Activated CD4-positive, alpha-beta memory T cell treated with anti-CD3 and anti-CD28 coated beads for 36 hours (primary cell): ENCODE data around the gene MAPK1. TPM values are rescaled to one million over a fixed set of nuclear protein-coding genes. Genes with fewer than 3 reads are reported as not detected.
"Not testable (repeated sequence)": the region's sequence is repeated elsewhere in the genome, so short reads cannot be mapped to it uniquely, and the experiment has no call there.

ENCODE experiments used
- CTCF ChIA-PET: fragments of 350-600 bp; sonication (Branson Sonifier 250); formaldehyde crosslinking; loops from one replicate; lab custom pipeline; 2021; ENCODE audit warnings: antibody characterized with exemption, inconsistent platforms; lab: Charles Lee
- POLR2A ChIA-PET: fragments of 350-600 bp; sonication (Branson Sonifier 250); formaldehyde crosslinking; loops from one replicate; lab custom pipeline; 2021; ENCODE audit warnings: antibody characterized with exemption; lab: Charles Lee
- DNase-seq: peaks from one replicate; pipeline ENCODE4 v3.0.0-alpha.2; 2020
- H3K27ac Mint-ChIP-seq: one replicate; pipeline ENCODE4 v1.8.0; 2021; ENCODE audit warnings: mixed read lengths
- H3K27me3 Mint-ChIP-seq: one replicate; pipeline ENCODE4 v1.8.0; 2021; ENCODE audit warnings: mixed read lengths
- H3K36me3 Mint-ChIP-seq: one replicate; pipeline ENCODE4 v1.8.0; 2021; ENCODE audit warnings: mixed read lengths
- H3K4me1 Mint-ChIP-seq: one replicate; pipeline ENCODE4 v1.8.0; 2021; ENCODE audit warnings: low read depth, mixed read lengths
- H3K4me3 Mint-ChIP-seq: one replicate; pipeline ENCODE4 v1.8.0; 2021; ENCODE audit warnings: mild to moderate bottlenecking, mixed read lengths
- H3K9me3 Mint-ChIP-seq: one replicate; pipeline ENCODE4 v1.8.0; 2021; ENCODE audit warnings: mixed read lengths
- intact Hi-C: fragments of 100-400 bp; cut with micrococcal nuclease; formaldehyde crosslinking; loops from one replicate; pipeline ENCODE4 v1.15.1; 2023
- total RNA-seq, 2 experiments: library from RNA; stranded (reverse); gene quantifications; one replicate each; pipeline ENCODE4 v1.2.3, GENCODE V29; 2021

MAPK1 gene
- total RNA-seq, 2 experiments from 2014 or later: 70.2 to 75.6 TPM

DNA sequence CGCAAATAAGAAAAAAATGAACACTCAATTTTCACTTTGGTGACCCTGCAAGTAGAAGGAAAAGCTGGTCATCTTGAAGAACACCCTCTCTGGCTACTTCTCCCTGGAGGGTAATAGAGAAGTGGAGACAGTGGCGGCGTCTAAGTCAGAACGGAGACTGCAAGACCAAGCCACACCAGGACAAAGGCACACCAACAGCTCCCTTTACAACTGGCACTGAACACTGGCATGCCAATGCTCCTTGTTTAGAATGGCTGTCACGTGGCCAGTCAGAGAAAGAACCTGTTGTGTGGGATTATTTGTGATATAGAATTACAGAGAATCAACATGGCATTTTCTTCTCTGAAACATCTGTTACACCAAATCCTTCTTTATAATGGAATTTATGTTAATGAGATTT, 70.6 kb downstream of the MAPK1 start:
- peaks cover 5% of the 10 kb centered on the region for H3K4me1 Mint-ChIP-seq
- CTCF ChIA-PET: interaction anchor here (0.6 to 0.7 kb wide), 2 partner anchors 66 to 141 kb away, joined by 3 to 4 read pairs; no protein-coding TSS in a partner anchor
- intact Hi-C loops: no loop called here
- H3K36me3 Mint-ChIP-seq: peaks cover 26% of the 10 kb centered on the region
- no peak for DNase-seq
- H3K9me3 Mint-ChIP-seq: no peaks in the 10 kb centered on the region
- no peaks in the 10 kb centered on the region for H3K27me3 Mint-ChIP-seq
- no peak overlapping the region for H3K27ac Mint-ChIP-seq
- no peak overlapping the region for H3K4me3 Mint-ChIP-seq
- POLR2A ChIA-PET: no interaction called here

GRCh38 chr22:21796231-21796630, 71.2 kb downstream of the MAPK1 start:
- Mint-ChIP-seq H3K36me3 (peaks cover 24% of the 10 kb centered on the region), H3K9me3 (no peaks in the 10 kb centered on the region), H3K4me3 (no peak overlapping the region), H3K27me3 (no peaks in the 10 kb centered on the region), H3K4me1 (peaks cover 12% of the 10 kb centered on the region), H3K27ac (no peak overlapping the region)
- POLR2A ChIA-PET: no interaction called here
- DNase-seq: no peak
- CTCF ChIA-PET: interaction anchor here (0.6 to 1.0 kb wide), 2 partner anchors 83 to 142 kb away, joined by 3 read pairs; no protein-coding TSS in a partner anchor
- intact Hi-C loops: no loop called here

GRCh38 chr22:21793716-21794115, 73.7 kb downstream of the MAPK1 start:
- POLR2A ChIA-PET, intact Hi-C loops, H3K27me3 Mint-ChIP-seq, H3K9me3 Mint-ChIP-seq, H3K4me3 Mint-ChIP-seq, DNase-seq, H3K27ac Mint-ChIP-seq: not testable (repeated sequence)
- CTCF ChIA-PET: interaction anchor here (0.7 kb wide), 1 partner anchor 950 kb away, joined by 4 read pairs; no protein-coding TSS in a partner anchor
- peaks cover 16% of the 10 kb centered on the region for H3K4me1 Mint-ChIP-seq
- peaks cover 17% of the 10 kb centered on the region for H3K36me3 Mint-ChIP-seq

DNA sequence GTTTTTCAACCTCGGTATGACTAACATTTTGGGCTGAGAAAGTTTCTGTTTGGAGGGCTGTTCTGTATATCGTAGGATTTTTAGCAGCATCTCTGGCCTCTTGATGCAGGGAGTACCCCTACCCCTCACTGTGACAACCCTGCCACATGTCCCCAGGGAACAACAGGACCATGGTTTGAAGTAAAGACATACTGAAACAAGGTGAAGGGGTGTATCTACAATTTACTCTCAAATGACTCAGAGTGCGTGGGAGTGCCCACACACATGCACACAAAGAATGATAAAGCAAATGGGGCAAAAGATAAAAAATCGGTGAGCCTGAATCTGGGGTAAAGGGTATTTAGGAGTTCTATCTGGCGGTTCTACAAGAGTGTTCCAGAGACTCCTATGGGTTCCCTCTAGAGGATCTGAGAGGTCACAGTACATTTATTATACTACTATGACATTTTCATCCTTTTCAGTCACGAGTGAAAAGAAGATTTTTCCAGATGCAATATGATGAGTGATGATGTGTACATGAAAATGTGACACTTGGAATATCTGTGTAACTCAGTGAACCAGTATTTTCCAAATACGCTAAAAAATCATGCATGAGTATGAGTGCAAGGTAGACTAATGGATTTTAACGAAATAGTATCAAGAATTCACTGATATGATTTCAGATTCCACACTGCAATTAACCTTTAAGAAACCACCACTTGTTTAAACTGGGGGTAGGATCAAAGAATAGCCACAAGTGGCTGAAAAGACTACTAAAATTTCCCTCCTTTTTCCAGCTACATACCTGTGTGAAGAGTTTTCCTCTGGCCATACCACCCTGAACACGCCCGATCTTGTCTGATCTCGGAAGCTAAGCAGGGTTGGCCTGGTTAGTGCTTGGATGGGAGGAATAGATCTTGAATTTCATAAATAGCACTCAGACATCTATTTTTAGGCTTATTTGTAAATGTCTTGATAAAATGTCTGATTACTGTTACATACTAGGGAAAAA, 75.5 kb downstream of the MAPK1 start:
- H3K27ac Mint-ChIP-seq: peak overlapping the region; percentile 35
- H3K4me1 Mint-ChIP-seq: peaks cover 18% of the 10 kb centered on the region
- peak; percentile 64 for DNase-seq
- intact Hi-C loops: loop anchor here (1.0 to 2.0 kb wide), 5 partner anchors 24 to 73 kb away; partner anchors contain the start of gene YPEL1
- H3K4me3 Mint-ChIP-seq: no peak overlapping the region
- POLR2A ChIA-PET: no interaction called here
- no peaks in the 10 kb centered on the region for H3K9me3 Mint-ChIP-seq
- CTCF ChIA-PET: interaction anchor here (1.1 to 1.8 kb wide), 2 partner anchors 77 to 180 kb away, joined by 3 read pairs; no protein-coding TSS in a partner anchor
- H3K27me3 Mint-ChIP-seq: no peaks in the 10 kb centered on the region
- peaks cover 22% of the 10 kb centered on the region for H3K36me3 Mint-ChIP-seq

GRCh38 chr22:21790849-21791610, 76.4 kb downstream of the MAPK1 start:
- CTCF ChIA-PET: interaction anchor here (0.7 to 1.8 kb wide), 4 partner anchors 19 to 181 kb away, joined by 3 to 5 read pairs (median 3); no protein-coding TSS in a partner anchor
- not testable (repeated sequence) for H3K9me3 Mint-ChIP-seq, H3K4me3 Mint-ChIP-seq, H3K27me3 Mint-ChIP-seq
- DNase-seq: peak; percentile 32
- Mint-ChIP-seq H3K27ac (peak overlapping the region; percentile 35), H3K36me3 (peaks cover 20% of the 10 kb centered on the region), H3K4me1 (peaks cover 18% of the 10 kb centered on the region)
- intact Hi-C loops: loop anchor here (1.0 to 2.0 kb wide), 4 partner anchors 25 to 74 kb away; partner anchors contain the start of gene YPEL1
- POLR2A ChIA-PET: interaction anchor here (0.5 kb wide), 1 partner anchor 54 kb away, joined by 4 read pairs; no protein-coding TSS in a partner anchor

- H3K27ac Mint-ChIP-seq: no peak overlapping the region
- H3K36me3 Mint-ChIP-seq: peaks cover 20% of the 10 kb centered on the region
- H3K27me3 Mint-ChIP-seq: no peaks in the 10 kb centered on the region
- no peak for DNase-seq
- H3K4me3 Mint-ChIP-seq: no peak overlapping the region
- ChIA-PET POLR2A (interaction anchor here (0.5 kb wide), 1 partner anchor 55 kb away, joined by 4 read pairs; no protein-coding TSS in a partner anchor), CTCF (interaction anchor here (0.7 to 1.8 kb wide), 3 partner anchors 54 to 182 kb away, joined by 3 to 5 read pairs (median 3); no protein-coding TSS in a partner anchor)
- peaks cover 18% of the 10 kb centered on the region for H3K4me1 Mint-ChIP-seq
- intact Hi-C loops: loop anchor here (2.0 kb wide), 2 partner anchors 28 to 74 kb away; no protein-coding TSS in a partner anchor
- no peaks in the 10 kb centered on the region for H3K9me3 Mint-ChIP-seq
These were observed 77.1 kb downstream of the MAPK1 start for GRCh38 chr22:21790359-21790758.

DNA sequence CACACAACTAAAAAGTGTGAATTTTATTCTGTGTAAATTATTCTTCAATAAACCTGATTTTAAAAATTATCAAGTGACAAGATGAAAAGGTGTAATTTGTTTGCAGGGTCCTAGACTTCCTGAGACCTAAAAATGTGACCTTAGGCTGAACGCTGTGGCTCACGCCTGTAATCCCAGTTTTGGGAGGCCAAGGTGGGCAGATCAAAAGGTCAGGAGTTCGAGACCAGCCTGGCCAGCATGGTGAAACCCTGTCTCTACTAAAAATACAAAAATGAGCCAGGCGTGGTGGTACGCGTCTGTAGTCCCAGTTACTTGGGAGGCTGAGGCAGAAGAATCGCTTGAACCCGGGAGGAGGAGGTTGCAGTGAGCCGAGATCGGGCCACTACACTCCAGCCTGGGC, 79.9 kb downstream of the MAPK1 start:
- DNase-seq, CTCF ChIA-PET, H3K27ac Mint-ChIP-seq, H3K4me3 Mint-ChIP-seq, intact Hi-C loops, H3K9me3 Mint-ChIP-seq, H3K27me3 Mint-ChIP-seq: not testable (repeated sequence)
- POLR2A ChIA-PET: interaction anchor here (1.0 kb wide), 1 partner anchor 25 kb away, joined by 4 read pairs; no protein-coding TSS in a partner anchor
- peaks cover 22% of the 10 kb centered on the region for H3K36me3 Mint-ChIP-seq
- peaks cover 18% of the 10 kb centered on the region for H3K4me1 Mint-ChIP-seq

DNA sequence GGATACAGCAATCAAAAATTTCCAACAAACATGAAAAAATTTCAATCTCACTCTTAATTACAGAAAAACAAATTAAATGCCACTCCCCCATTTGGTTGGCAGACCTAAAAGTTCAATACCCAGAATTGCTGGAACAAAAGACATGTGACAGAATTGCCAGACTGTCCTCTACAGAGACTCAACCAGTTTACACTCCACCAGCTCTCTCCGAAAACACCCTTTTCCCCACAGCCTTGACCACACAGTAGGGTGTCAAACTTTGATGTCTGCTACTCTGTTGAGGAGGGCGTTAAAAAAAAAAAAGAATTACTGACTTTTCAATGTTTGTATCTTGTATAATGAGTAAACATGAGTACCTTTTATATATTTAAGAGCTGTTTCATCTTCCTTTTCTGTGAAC, 87.2 kb downstream of the MAPK1 start:
- DNase-seq: no peak
- Mint-ChIP-seq H3K27me3 (no peaks in the 10 kb centered on the region), H3K9me3 (no peaks in the 10 kb centered on the region), H3K4me3 (no peak overlapping the region), H3K4me1 (no peaks in the 10 kb centered on the region), H3K27ac (no peak overlapping the region), H3K36me3 (peaks cover 11% of the 10 kb centered on the region)
- ChIA-PET CTCF (no interaction called here), POLR2A (interaction anchor here (0.6 kb wide), 1 partner anchor 19 kb away, joined by 3 read pairs; no protein-coding TSS in a partner anchor)
- intact Hi-C loops: no loop called here

DNA sequence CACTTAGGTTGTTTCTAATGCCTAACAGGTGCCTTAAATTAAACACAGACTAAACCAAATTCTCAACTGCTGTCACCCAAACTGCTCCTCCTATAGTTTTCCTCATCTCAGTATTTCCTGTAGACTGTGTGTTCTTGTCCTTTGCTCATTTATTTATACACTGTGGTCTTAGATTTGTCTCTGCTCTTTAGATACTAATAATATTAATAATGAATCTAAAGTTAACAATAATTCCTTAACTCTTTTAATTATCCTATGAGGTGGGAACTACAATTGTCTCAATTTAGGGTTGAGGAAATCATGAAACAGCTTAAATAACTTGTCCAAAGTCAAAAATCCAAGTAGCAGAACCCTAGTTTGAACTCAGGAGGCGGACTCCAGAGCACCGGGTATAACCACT, 88.0 kb downstream of the MAPK1 start:
- H3K9me3 Mint-ChIP-seq: no peaks in the 10 kb centered on the region
- intact Hi-C loops: no loop called here
- H3K4me3 Mint-ChIP-seq: no peak overlapping the region
- no peak overlapping the region for H3K27ac Mint-ChIP-seq
- ChIA-PET CTCF (no interaction called here), POLR2A (no interaction called here)
- no peaks in the 10 kb centered on the region for H3K4me1 Mint-ChIP-seq
- no peak for DNase-seq
- no peaks in the 10 kb centered on the region for H3K27me3 Mint-ChIP-seq
- peaks cover 11% of the 10 kb centered on the region for H3K36me3 Mint-ChIP-seq

- ChIA-PET POLR2A (no interaction called here), CTCF (no interaction called here)
- no peaks in the 10 kb centered on the region for H3K4me1 Mint-ChIP-seq
- DNase-seq: no peak
- intact Hi-C loops: no loop called here
- no peak overlapping the region for H3K4me3 Mint-ChIP-seq
- no peaks in the 10 kb centered on the region for H3K9me3 Mint-ChIP-seq
- H3K27ac Mint-ChIP-seq: no peak overlapping the region
- no peaks in the 10 kb centered on the region for H3K27me3 Mint-ChIP-seq
- H3K36me3 Mint-ChIP-seq: peaks cover 9% of the 10 kb centered on the region
These were observed 88.6 kb downstream of the MAPK1 start for GRCh38 chr22:21778705-21779363.

GRCh38 chr22:21771631-21771976, 95.8 kb downstream of the MAPK1 start:
- H3K4me3 Mint-ChIP-seq: no peak overlapping the region
- DNase-seq: no peak
- peaks cover 44% of the 10 kb centered on the region for H3K36me3 Mint-ChIP-seq
- H3K27me3 Mint-ChIP-seq: no peaks in the 10 kb centered on the region
- H3K9me3 Mint-ChIP-seq: no peaks in the 10 kb centered on the region
- CTCF ChIA-PET: interaction anchor here (0.6 kb wide), 1 partner anchor 83 kb away, joined by 3 read pairs; no protein-coding TSS in a partner anchor
- peaks cover 24% of the 10 kb centered on the region for H3K4me1 Mint-ChIP-seq
- intact Hi-C loops: no loop called here
- H3K27ac Mint-ChIP-seq: no peak overlapping the region
- POLR2A ChIA-PET: no interaction called here
